Motor neuron (in vitro differentiated cells): ENCODE measurements around the gene ARHGEF7. TPM values are rescaled to one million over a fixed set of nuclear protein-coding genes. Genes with fewer than 3 reads are reported as not detected.

Source experiments
- ATAC-seq, 8 experiments: fragments of 200-7000 bp; cut with Tn5 transposase; replicated peaks in 6 of 8; 2 replicates each; pipeline ENCODE4 v1.8.0; 2021; ENCODE audit warnings: mild to moderate bottlenecking in 8 of 8, moderate library complexity in 8 of 8
- H3K27ac ChIP-seq, 2 donors: fragments of 250-450 bp; sonication (Bioruptor Pico); 2 replicates each; pipeline ENCODE4 v1.9.0; 2021; ENCODE audit warnings: antibody characterized with exemption in 2 of 2, mild to moderate bottlenecking in 2 of 2, moderate library complexity in 1 of 2
- H3K4me1 ChIP-seq, 2 donors: fragments of 250-450 bp; sonication (Bioruptor Pico); replicated peaks in 1 of 2; 2 replicates each; pipeline ENCODE4 v1.6.1; 2021; ENCODE audit warnings: antibody characterized with exemption in 2 of 2, mild to moderate bottlenecking in 2 of 2, moderate library complexity in 1 of 2
- H3K4me3 ChIP-seq, 5 donors: fragments of 250-450 bp; sonication (Bioruptor Pico); 2 replicates each; pipeline ENCODE4 v1.9.0; 2021; ENCODE audit warnings: antibody characterized with exemption in 5 of 5, mild to moderate bottlenecking in 5 of 5, moderate library complexity in 4 of 5
- WGBS, 10 experiments: fragments of 450-650 bp; shearing (Covaris generic); methylation state at CpG; one replicate each; pipeline ENCODE4 v1.0.0; 2022; 5-methylcytosine and 5-hydroxymethylcytosine counted together
- in situ Hi-C, 9 experiments: fragments of 400-800 bp; cut with MboI; loops; one replicate each; pipeline ENCODE4 v1.15.0; 2021; ENCODE audit warnings: low sequenced_read_pairs in 9 of 9, low pct_unique_long_range_greater_than_20kb in 2 of 9; ENCODE audit not compliant: unreplicated experiment in 9 of 9
- total RNA-seq, 8 experiments: library from RNA; unstranded; fragments of 300-600 nt; gene quantifications; 2 replicates each; pipeline versions ENCODE4 v1.2.3 to v1.2.4, GENCODE V29; 2022

The ARHGEF7 gene
- total RNA-seq, 8 experiments from 2014 or later = 27.9 to 56.9 (median 50.5) TPM

- in situ Hi-C loops = no loop called here
- ATAC-seq = peak in 3 of 8 experiments; percentile 28 to 47 (median 37)
- 67 to 100% (median 93%) methylated on average over 1 to 7 of the region's 15 CpGs; no CpG with 5 or more reads in 6 of the 10 experiments for WGBS, 10 experiments
These were observed 200.4 kb downstream of the ARHGEF7 start for GRCh38 chr13:111315347-111315995.

GRCh38 chr13:111316161-111316730 is 201.1 kb downstream of the ARHGEF7 start:
- no peak for ATAC-seq
- no peaks in the 10 kb centered on the region for H3K4me1 ChIP-seq
- H3K4me3 ChIP-seq = no peak overlapping the region
- H3K27ac ChIP-seq = no peak overlapping the region
- 0 to 100% (median 90%) methylated on average over 1 to 5 of the region's 12 CpGs; no CpG with 5 or more reads in 1 of the 10 experiments for WGBS, 10 experiments
- in situ Hi-C loops = no loop called here

More at GRCh38 chr13:111315347-111315995, 200.4 kb downstream of the ARHGEF7 start:
- Histone ChIP-seq H3K4me1 (no peaks in the 10 kb centered on the region), H3K4me3 (no peak overlapping the region), H3K27ac (no peak overlapping the region)

GRCh38 chr13:111317042-111317550 is 202.0 kb downstream of the ARHGEF7 start:
- in situ Hi-C loops = no loop called here
- no peak for ATAC-seq
- no peak overlapping the region for H3K4me3 ChIP-seq
- H3K27ac ChIP-seq = no peak overlapping the region
- 80 to 100% (median 88%) methylated on average over 3 to 8 of the region's 14 CpGs; no CpG with 5 or more reads in 5 of the 10 experiments for WGBS, 10 experiments
- no peaks in the 10 kb centered on the region for H3K4me1 ChIP-seq

- no peak overlapping the region for H3K4me3 ChIP-seq
- no peaks in the 10 kb centered on the region for H3K4me1 ChIP-seq
- in situ Hi-C loops = no loop called here
- no peak for ATAC-seq
- 85 to 100% (median 96%) methylated on average over 2 to 13 of the region's 29 CpGs; no CpG with 5 or more reads in 3 of the 10 experiments for WGBS, 10 experiments
- H3K27ac ChIP-seq = no peak overlapping the region
These were observed 202.6 kb downstream of the ARHGEF7 start for GRCh38 chr13:111317571-111318345.

GRCh38 chr13:111318386-111318785 is 203.3 kb downstream of the ARHGEF7 start:
- H3K27ac ChIP-seq = no peak overlapping the region
- in situ Hi-C loops = no loop called here
- WGBS, 10 experiments = 40 to 87% (median 75%) methylated on average over 1 to 6 of the region's 13 CpGs; no CpG with 5 or more reads in 6 of the 10 experiments

GRCh38 chr13:111319521-111319920 is 204.4 kb downstream of the ARHGEF7 start:
- 82 to 100% (median 95%) methylated on average over 2 to 8 of the region's 12 CpGs; no CpG with 5 or more reads in 2 of the 10 experiments for WGBS, 10 experiments
- Histone ChIP-seq H3K4me1 (no peaks in the 10 kb centered on the region), H3K27ac (no peak overlapping the region), H3K4me3 (no peak overlapping the region)
- in situ Hi-C loops = no loop called here
- ATAC-seq = no peak

More at GRCh38 chr13:111318386-111318785, 203.3 kb downstream of the ARHGEF7 start:
- H3K4me1 ChIP-seq = no peaks in the 10 kb centered on the region
- no peak for ATAC-seq
- H3K4me3 ChIP-seq = no peak overlapping the region

GRCh38 chr13:111319998-111320911 is 205.1 kb downstream of the ARHGEF7 start, which contains the start of gene TEX29:
TEX29 (plus strand) TSS chr13:111320642; CDS start chr13:111320891, 249 bp downstream.
- WGBS, 10 experiments = 60 to 67% methylated on average over 2 of the region's 35 CpGs; no CpG with 5 or more reads in 8 of the 10 experiments
- in situ Hi-C loops = no loop called here
- no peak for ATAC-seq
- H3K27ac ChIP-seq = no peak within 1 kb of the TSS
- H3K4me3 ChIP-seq = no peak within 1 kb of the TSS
- H3K4me1 ChIP-seq = no peaks in the 10 kb centered on the region

GRCh38 chr13:111322001-111322915 is 207.1 kb downstream of the ARHGEF7 start:
- Histone ChIP-seq H3K4me3 (no peak overlapping the region), H3K4me1 (no peaks in the 10 kb centered on the region), H3K27ac (no peak overlapping the region)
- no peak for ATAC-seq
- in situ Hi-C loops = no loop called here
- 80 to 100% (median 95%) methylated on average over 1 to 4 of the region's 19 CpGs; no CpG with 5 or more reads in 6 of the 10 experiments for WGBS, 10 experiments

GRCh38 chr13:111322916-111323331 is 207.8 kb downstream of the ARHGEF7 start:
- WGBS, 10 experiments = 50 to 80% (median 79%) methylated on average over 1 to 2 of the region's 7 CpGs; no CpG with 5 or more reads in 7 of the 10 experiments
- ATAC-seq = no peak
- no peak overlapping the region for H3K27ac ChIP-seq
- in situ Hi-C loops = no loop called here
- H3K4me3 ChIP-seq = no peak overlapping the region
- no peaks in the 10 kb centered on the region for H3K4me1 ChIP-seq

- no peaks in the 10 kb centered on the region for H3K4me1 ChIP-seq
- in situ Hi-C loops = no loop called here
- 40 to 75% (median 63%) methylated on average over 1 to 10 of the region's 14 CpGs; no CpG with 5 or more reads in 6 of the 10 experiments for WGBS, 10 experiments
- H3K27ac ChIP-seq = no peak overlapping the region
- ATAC-seq = no peak
- H3K4me3 ChIP-seq = no peak overlapping the region
These were observed 208.4 kb downstream of the ARHGEF7 start for GRCh38 chr13:111323549-111323948.

- peak in 2 of 8 experiments; percentile 28 to 64 for ATAC-seq
- in situ Hi-C loops = no loop called here
- Histone ChIP-seq H3K27ac (no peak overlapping the region), H3K4me1 (no peaks in the 10 kb centered on the region), H3K4me3 (no peak overlapping the region)
- 6 to 100% (median 79%) methylated on average over 1 to 6 of the region's 17 CpGs; no CpG with 5 or more reads in 3 of the 10 experiments for WGBS, 10 experiments
These were observed 209.0 kb downstream of the ARHGEF7 start for GRCh38 chr13:111323950-111324651.
